Prostate gland (tissue), 2 donors: ENCODE measurements around the gene POGLUT2.

Source experiments
- CTCF ChIP-seq, 4 experiments: fragments of 200-600 bp in 2 of 4; fragments of 450-650 bp in 2 of 4; sonication (generic) in 2 of 4; IDR thresholded peaks; 1 replicate in 3 of 4; 2 replicates in 1 of 4; pipeline ENCODE4 v1.5.1; 2016 to 2019; ENCODE audit warnings: antibody characterized with exemption in 4 of 4, mild to moderate bottlenecking in 2 of 4, moderate library complexity in 2 of 4
- POLR2A ChIP-seq: fragments of 450-650 bp; IDR thresholded peaks from one replicate; pipeline ENCODE4 v1.6.1; 2016; ENCODE audit warnings: antibody characterized with exemption, mild to moderate bottlenecking
- POLR2AphosphoS5 ChIP-seq: sonication (generic); formaldehyde crosslinking; IDR thresholded peaks from one replicate; pipeline ENCODE4 v1.6.1; 2017; ENCODE audit warnings: antibody characterized with exemption

DNA sequence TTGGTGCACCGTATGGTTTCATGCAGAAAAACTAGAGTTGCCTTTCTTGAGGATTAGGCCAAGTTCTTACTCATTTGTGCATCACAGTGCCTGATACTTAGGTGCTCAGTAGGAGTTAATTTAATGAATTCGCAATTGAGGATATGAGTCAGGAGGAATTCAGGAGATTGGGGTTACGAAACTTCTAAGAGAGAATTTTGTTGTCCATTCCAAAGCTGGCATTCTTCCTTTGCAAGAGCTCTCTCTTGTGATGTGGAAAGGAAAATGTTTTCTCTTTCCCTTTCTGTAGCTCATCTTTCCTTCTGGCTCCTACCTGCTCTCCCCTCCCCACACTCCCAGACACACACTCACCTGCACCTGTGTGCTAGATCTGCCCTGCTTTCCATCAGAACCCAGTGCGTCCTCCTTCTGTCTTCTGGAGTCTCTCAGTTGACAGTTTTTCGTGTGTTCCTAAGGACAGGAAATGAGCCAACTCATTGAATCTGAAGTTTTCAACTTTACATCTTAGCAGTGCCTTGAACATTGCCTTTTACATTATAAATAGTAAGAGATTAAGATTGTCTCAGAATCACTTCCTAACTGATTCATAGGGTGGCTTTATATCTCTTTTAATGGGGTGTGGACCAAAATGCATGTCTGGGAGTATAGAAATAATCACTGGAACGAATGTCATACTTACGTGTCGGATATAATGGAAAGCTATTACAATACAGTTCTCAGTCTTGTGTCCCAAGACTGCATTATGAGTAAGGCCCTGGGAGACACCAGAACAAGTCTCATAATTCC lies 27.3 kb upstream of the POGLUT2 start:
- TF ChIP-seq CTCF (IDR thresholded peaks at IDR 0.05): no peak
- TF ChIP-seq POLR2A: no peak
- TF ChIP-seq POLR2AphosphoS5: no peak
